Breast epithelium (tissue), 3 donors: ENCODE measurements around the gene SLC25A24.

ENCODE experiments used
- POLR2A ChIP-seq: fragments of 450-650 bp; IDR thresholded peaks from one replicate; pipeline ENCODE4 v1.6.1; 2016; ENCODE audit warnings: antibody characterized with exemption, mild to moderate bottlenecking, moderate library complexity
- POLR2AphosphoS5 ChIP-seq, 3 donors: sonication (generic); formaldehyde crosslinking; IDR thresholded peaks; one replicate each; pipeline ENCODE4 v1.6.1; 2017; ENCODE audit warnings: antibody characterized with exemption in 3 of 3
- TF ChIP-seq, protein P1 (sequence below), 3 donors: fragments of 450-650 bp; IDR thresholded peaks; one replicate each; pipeline ENCODE4 v1.5.1; 2016 to 2017; ENCODE audit warnings: antibody characterized with exemption in 3 of 3, mild to moderate bottlenecking in 3 of 3, moderate library complexity in 3 of 3

DNA sequence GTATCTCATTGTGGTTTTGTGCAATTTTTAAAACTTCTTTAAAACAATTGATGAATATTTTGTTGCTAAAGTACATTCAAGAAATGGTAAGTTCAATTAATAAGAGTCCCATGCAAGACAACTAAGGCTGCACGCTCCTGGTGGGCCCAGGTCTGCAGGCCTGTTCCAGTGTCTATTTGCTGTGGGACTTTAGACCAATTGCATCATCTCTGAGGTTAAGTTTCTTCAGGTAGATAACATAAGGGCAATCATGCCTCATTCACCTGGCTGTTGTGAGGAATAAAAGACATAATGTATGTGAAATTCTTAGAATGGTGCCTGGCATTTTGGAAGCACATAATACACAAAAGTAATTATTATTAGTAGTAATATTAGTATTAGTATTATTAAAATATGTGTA is 82.9 kb downstream of the SLC25A24 start:
- TF ChIP-seq, protein P1, sequence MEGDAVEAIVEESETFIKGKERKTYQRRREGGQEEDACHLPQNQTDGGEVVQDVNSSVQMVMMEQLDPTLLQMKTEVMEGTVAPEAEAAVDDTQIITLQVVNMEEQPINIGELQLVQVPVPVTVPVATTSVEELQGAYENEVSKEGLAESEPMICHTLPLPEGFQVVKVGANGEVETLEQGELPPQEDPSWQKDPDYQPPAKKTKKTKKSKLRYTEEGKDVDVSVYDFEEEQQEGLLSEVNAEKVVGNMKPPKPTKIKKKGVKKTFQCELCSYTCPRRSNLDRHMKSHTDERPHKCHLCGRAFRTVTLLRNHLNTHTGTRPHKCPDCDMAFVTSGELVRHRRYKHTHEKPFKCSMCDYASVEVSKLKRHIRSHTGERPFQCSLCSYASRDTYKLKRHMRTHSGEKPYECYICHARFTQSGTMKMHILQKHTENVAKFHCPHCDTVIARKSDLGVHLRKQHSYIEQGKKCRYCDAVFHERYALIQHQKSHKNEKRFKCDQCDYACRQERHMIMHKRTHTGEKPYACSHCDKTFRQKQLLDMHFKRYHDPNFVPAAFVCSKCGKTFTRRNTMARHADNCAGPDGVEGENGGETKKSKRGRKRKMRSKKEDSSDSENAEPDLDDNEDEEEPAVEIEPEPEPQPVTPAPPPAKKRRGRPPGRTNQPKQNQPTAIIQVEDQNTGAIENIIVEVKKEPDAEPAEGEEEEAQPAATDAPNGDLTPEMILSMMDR (IDR thresholded peaks at IDR 0.05), result no peak
- TF ChIP-seq POLR2A (no peak), POLR2AphosphoS5 (IDR thresholded peaks at IDR 0.05) (no peak)
